Kidney (tissue), 14 donors: ENCODE data around the gene NRXN3. TPM values are rescaled to one million over a fixed set of nuclear protein-coding genes. Genes with fewer than 3 reads are reported as not detected.

ENCODE experiments used
- DNase-seq, 5 donors: peaks; one replicate each; pipeline ENCODE4 v3.0.0-alpha.2; 2013 to 2020
- FAIRE-seq: peaks from 2 replicates; lab custom pipeline; 2012; peaks lifted over from hg19 to GRCh38; lab: Jason Lieb, UNC
- H3K27ac ChIP-seq, 2 donors: one replicate each; pipeline ENCODE4 v1.7.0; 2013; ENCODE audit warnings: low read depth in 2 of 2, low read length in 2 of 2, inconsistent platforms in 1 of 2
- H3K27me3 ChIP-seq: one replicate; pipeline ENCODE4 v1.7.1; 2013; ENCODE audit warnings: low read length, inconsistent platforms; ENCODE audit not compliant: control insufficient read depth, insufficient read depth
- H3K36me3 ChIP-seq, 3 donors: one replicate each; pipeline versions ENCODE4 v1.7.0 to v1.7.1; 2013; ENCODE audit warnings: low read length in 3 of 3, control low read depth in 1 of 3, inconsistent platforms in 1 of 3; ENCODE audit not compliant: insufficient read depth in 3 of 3, control insufficient read depth in 2 of 3
- H3K4me1 ChIP-seq, 3 donors: one replicate each; pipeline versions ENCODE4 v1.7.0 to v1.7.1; 2013; ENCODE audit warnings: low read length in 3 of 3, inconsistent platforms in 1 of 3, low read depth in 1 of 3; ENCODE audit not compliant: control insufficient read depth in 2 of 3, insufficient read depth in 2 of 3
- H3K4me3 ChIP-seq, 3 donors: one replicate each; pipeline versions ENCODE4 v1.7.0 to v1.8.1; 2013; ENCODE audit warnings: low read length in 3 of 3, control low read depth in 1 of 3, inconsistent platforms in 1 of 3
- H3K9ac ChIP-seq, 3 donors: one replicate each; pipeline versions ENCODE4 v1.7.0 to v1.7.1; 2013; ENCODE audit warnings: low read length in 3 of 3, control low read depth in 1 of 3, inconsistent platforms in 1 of 3
- H3K9me3 ChIP-seq, 3 donors: one replicate each; pipeline versions ENCODE4 v1.7.0 to v1.7.1; 2013; ENCODE audit warnings: low read length in 3 of 3, control low read depth in 1 of 3, inconsistent platforms in 1 of 3; ENCODE audit not compliant: control insufficient read depth in 2 of 3, insufficient read depth in 1 of 3
- CTCF ChIP-seq: IDR thresholded peaks from 3 replicates; pipeline ENCODE4 v1.5.1; 2012; ENCODE audit warnings: mild to moderate bottlenecking, moderate library complexity, borderline replicate concordance; ENCODE audit not compliant: insufficient read depth; ENCODE audit errors: extremely low read depth
- intact Hi-C: fragments of 100-400 bp; cut with DNase I; formaldehyde crosslinking; loops from one replicate; pipeline ENCODE4 v1.11.1; 2022
- polyA plus RNA-seq: library from polyadenylated mRNA; stranded (reverse); fragments of 350-450 nt; fragmentation: Illumina TruSeq; extraction: RNeasy Lipid Tissue Mini Kit (QIAGEN cat#74804); gene quantifications from one replicate; pipeline ENCODE4 v1.2.3, GENCODE V29; 2014; ENCODE audit warnings: low read depth, low replicate concordance; ENCODE audit not compliant: insufficient read depth
- total RNA-seq: library from RNA; stranded (reverse); fragmentation: NEBNext Ultra II Directional; extraction: Animal tissue kit (Norgen Biotek cat#: 25700); gene quantifications from one replicate; pipeline ENCODE4 v1.2.1, GENCODE V29; 2021
- donor health status: control.
- donor health status: control.
- donor health status: control.
- donor health status: control.
- donor health status: control.
- donor health status: DM: yes; HTN: yes; CAD: no.
- donor health status: Normal renal cell carcinoma (clear cell type).

The NRXN3 gene
- total and polyA plus RNA-seq, 2 donors from 2014 or later: 1.5 to 2.4 TPM

GRCh38 chr14:78829274-78829673 is 659.1 kb downstream of the NRXN3 start:
- Histone ChIP-seq H3K9me3 (no peaks in the 10 kb centered on the region), H3K27ac (no peak overlapping the region), H3K4me1 (no peaks in the 10 kb centered on the region), H3K9ac (no peak overlapping the region), H3K4me3 (no peak overlapping the region), H3K27me3 (no peaks in the 10 kb centered on the region), H3K36me3 (no peaks in the 10 kb centered on the region)
- intact Hi-C loops: no loop called here
- FAIRE-seq (no peak), DNase-seq (no peak)
- TF ChIP-seq CTCF: no peak

GRCh38 chr14:78834766-78835451 is 664.7 kb downstream of the NRXN3 start:
- Histone ChIP-seq H3K4me1 (no peaks in the 10 kb centered on the region), H3K27ac (no peak overlapping the region), H3K9ac (no peak overlapping the region), H3K27me3 (no peaks in the 10 kb centered on the region), H3K9me3 (no peaks in the 10 kb centered on the region), H3K4me3 (no peak overlapping the region), H3K36me3 (no peaks in the 10 kb centered on the region)
- intact Hi-C loops: no loop called here
- DNase-seq (peak in 1 of 5 donors; percentile 1), FAIRE-seq (no peak)
- TF ChIP-seq CTCF: no peak

- intact Hi-C loops: no loop called here
- Histone ChIP-seq H3K4me1 (no peaks in the 10 kb centered on the region), H3K36me3 (no peaks in the 10 kb centered on the region), H3K9ac (no peak overlapping the region), H3K27me3 (no peaks in the 10 kb centered on the region), H3K4me3 (no peak overlapping the region), H3K27ac (no peak overlapping the region), H3K9me3 (no peaks in the 10 kb centered on the region)
- no peak for TF ChIP-seq CTCF
- no peak for FAIRE-seq
- no peak for DNase-seq
Measured at GRCh38 chr14:78835909-78836308, 665.7 kb downstream of the NRXN3 start.
